ENCODE results near the gene SAFB. TPM values are rescaled to one million over a fixed set of nuclear protein-coding genes. Genes with fewer than 3 reads are reported as not detected.

Gene SAFB
- total RNA-seq, 1 experiment from 2014 or later, result 143 TPM

DNA sequence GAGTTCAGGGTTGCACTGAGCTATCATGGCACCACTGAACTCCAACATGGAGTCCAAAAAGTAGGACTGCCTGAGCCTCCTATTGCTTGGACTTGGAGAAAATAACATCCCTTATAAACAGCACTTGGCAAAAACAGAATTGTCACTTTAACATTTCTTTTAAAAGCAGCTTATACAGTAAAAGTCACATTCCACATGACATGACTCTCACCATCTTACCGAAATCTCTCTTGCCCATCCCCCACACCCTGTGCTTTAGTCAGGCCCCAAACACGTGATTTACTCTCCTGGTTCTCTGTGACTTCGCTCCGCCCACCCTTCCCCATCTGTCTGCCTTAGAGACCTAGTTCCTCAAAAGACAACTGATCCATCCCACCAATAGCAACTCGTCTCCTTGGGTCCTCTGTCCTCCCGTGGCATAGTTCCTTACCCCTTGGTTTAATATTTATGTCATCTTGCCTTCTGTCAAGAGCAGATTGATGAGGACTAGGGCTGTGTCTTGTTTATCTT is 4.6 kb downstream of the SAFB start:
- H3K9ac ChIP-seq (ENCODE audit: low read length), result no peak overlapping the region
- H3K36me3 ChIP-seq (ENCODE audit: control insufficient read depth in 1 of 2, insufficient read depth in 2 of 2, low read length in 2 of 2), result peaks cover 43 to 54% of the 10 kb centered on the region in 2 experiments
- POLR2A ChIA-PET, result no interaction called here
- peaks cover 8 to 14% of the 10 kb centered on the region in 2 experiments; a peak in 3 of 4 replicates for H3K4me1 ChIP-seq (ENCODE audit: control insufficient read depth in 1 of 2, insufficient read depth in 2 of 2, low read length in 2 of 2)
- no peak overlapping the region for H2AFZ ChIP-seq (ENCODE audit: low read depth, low read length, poor library complexity, severe bottlenecking)
- no peak overlapping the region for H3K4me2 ChIP-seq (ENCODE audit: low read length)
- RAD21 ChIA-PET (ENCODE audit: low non-redundant PET in 1 of 2, low total read pairs in 2 of 2, uncharacterized antibody in 2 of 2, unreplicated experiment in 2 of 2), result no interaction called here
- H3K4me3 ChIP-seq (replicated peaks in 1 of 2; ENCODE audit: low read depth in 1 of 2, low read length in 2 of 2), result no peak overlapping the region
- no TSS peak for BruUV-seq (replicated peaks)
- TF ChIP-seq POLR2AphosphoS5 (IDR thresholded peaks at IDR 0.05; ENCODE audit: low read depth, low read length) (no peak), CBX3 (IDR thresholded peaks at IDR 0.05; ENCODE audit: low read depth) (no peak), ATF3 (IDR thresholded peaks at IDR 0.05) (no peak), SRF (IDR thresholded peaks at IDR 0.05; ENCODE audit: low read depth) (no peak), EGR1 (IDR thresholded peaks at IDR 0.05; ENCODE audit: low read depth) (no peak), RAD21 (IDR thresholded peaks at IDR 0.05; ENCODE audit: low read depth) (no peak), FOSL1 (IDR thresholded peaks at IDR 0.05; ENCODE audit: low read depth) (no peak), CTCF (IDR thresholded peaks at IDR 0.05 in 2 of 3, conservative IDR thresholded peaks at IDR 0.05 in 1 of 3; ENCODE audit: borderline replicate concordance in 1 of 3, insufficient read depth in 1 of 3, low read depth in 2 of 3, low read length in 2 of 3) (no peak), YY1 (IDR thresholded peaks at IDR 0.05; ENCODE audit: extremely low read depth, insufficient replicate concordance, low read depth, low read length) (no peak), ZBTB33 (IDR thresholded peaks at IDR 0.05; ENCODE audit: extremely low read depth, insufficient replicate concordance, low read length) (no peak), JUND (IDR thresholded peaks at IDR 0.05) (no peak)
- TF ChIP-seq, protein P1, sequence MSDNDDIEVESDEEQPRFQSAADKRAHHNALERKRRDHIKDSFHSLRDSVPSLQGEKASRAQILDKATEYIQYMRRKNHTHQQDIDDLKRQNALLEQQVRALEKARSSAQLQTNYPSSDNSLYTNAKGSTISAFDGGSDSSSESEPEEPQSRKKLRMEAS (IDR thresholded peaks at IDR 0.05), result no peak
- H4K20me1 ChIP-seq (ENCODE audit: insufficient read depth), result peaks cover 40% of the 10 kb centered on the region
- peaks cover 97% of the 10 kb centered on the region for H3K79me2 ChIP-seq (ENCODE audit: insufficient read depth, low read length)
- H3K9me2 ChIP-seq (ENCODE audit: insufficient read depth), result no peaks in the 10 kb centered on the region
- CTCF ChIA-PET, result no interaction called here
- no peaks in the 10 kb centered on the region for H3K27me3 ChIP-seq (ENCODE audit: insufficient read depth, low read length)
- H3K27ac ChIP-seq (ENCODE audit: low read depth, low read length), result no peak overlapping the region
- DNase-seq (ENCODE audit: low read depth, low spot score) (no peak), ATAC-seq (no peak)
- intact Hi-C loops (cut with micrococcal nuclease), result no loop called here
- H3K9me3 ChIP-seq (ENCODE audit: control insufficient read depth in 1 of 2, insufficient read depth in 1 of 2, low read depth in 1 of 2, low read length in 2 of 2), result no peaks in the 10 kb centered on the region
